CD14-positive monocyte (primary cell): ENCODE data around the gene CIP2A. TPM values are rescaled to one million over a fixed set of nuclear protein-coding genes. Genes with fewer than 3 reads are reported as not detected.

Experiments
- DNase-seq, 3 donors: peaks; one replicate each; pipeline ENCODE4 v3.0.0-alpha.2; 2011 to 2022
- H2AFZ ChIP-seq: 2 replicates; pipeline ENCODE4 v1.6.0; 2012; ENCODE audit warnings: mild to moderate bottlenecking, low read depth, low read length, inconsistent platforms; ENCODE audit not compliant: insufficient read depth, poor library complexity, severe bottlenecking
- H3K27ac ChIP-seq, 2 donors: 1 replicate in 1 of 2; 2 replicates in 1 of 2; pipeline ENCODE4 v1.5.1; 2012 to 2013; ENCODE audit warnings: low read length in 2 of 2, control low read depth in 1 of 2, inconsistent platforms in 1 of 2, low read depth in 1 of 2, mild to moderate bottlenecking in 1 of 2
- H3K27me3 ChIP-seq, 2 donors: one replicate each; pipeline versions ENCODE4 v1.6.0 to v1.6.1; 2011 to 2013; ENCODE audit warnings: low read length in 2 of 2; ENCODE audit not compliant: control insufficient read depth in 2 of 2, insufficient read depth in 2 of 2
- H3K36me3 ChIP-seq, 2 donors: replicated peaks in 1 of 2; 1 replicate in 1 of 2; 2 replicates in 1 of 2; pipeline versions ENCODE4 v1.5.1 to v1.6.1; 2012 to 2013; ENCODE audit warnings: low read length in 2 of 2, control low read depth in 1 of 2, inconsistent platforms in 1 of 2, mild to moderate bottlenecking in 1 of 2; ENCODE audit not compliant: insufficient read depth in 2 of 2, control insufficient read depth in 1 of 2
- H3K4me1 ChIP-seq, 2 donors: 1 replicate in 1 of 2; 2 replicates in 1 of 2; pipeline versions ENCODE4 v1.5.1 to v1.6.1; 2012 to 2013; ENCODE audit warnings: low read length in 2 of 2, control low read depth in 1 of 2, inconsistent platforms in 1 of 2, mild to moderate bottlenecking in 1 of 2, moderate library complexity in 1 of 2; ENCODE audit not compliant: insufficient read depth in 2 of 2, control insufficient read depth in 1 of 2
- H3K4me2 ChIP-seq: replicated peaks from 2 replicates; pipeline ENCODE3; 2012; ENCODE audit warnings: low read length, moderate library complexity, mild to moderate bottlenecking; ENCODE audit not compliant: poor library complexity, severe bottlenecking; ENCODE audit errors: extremely low read depth
- H3K4me3 ChIP-seq, 3 experiments: fragments of 200-600 bp in 1 of 3; sonication (generic) in 1 of 3; replicated peaks in 1 of 3; 1 replicate in 2 of 3; 2 replicates in 1 of 3; pipeline ENCODE4 v1.5.1; 2011 to 2013; ENCODE audit warnings: low read length in 3 of 3, mild to moderate bottlenecking in 3 of 3, control low read depth in 2 of 3, low read depth in 2 of 3, inconsistent platforms in 1 of 3, moderate library complexity in 1 of 3
- H3K79me2 ChIP-seq: 2 replicates; pipeline ENCODE4 v1.6.0; 2012; ENCODE audit warnings: mild to moderate bottlenecking, control low read depth, inconsistent platforms, low read length, moderate library complexity; ENCODE audit not compliant: insufficient read depth
- H3K9ac ChIP-seq: 2 replicates; pipeline ENCODE4 v1.6.0; 2017; ENCODE audit warnings: low read length, mild to moderate bottlenecking; ENCODE audit not compliant: insufficient read depth, poor library complexity, severe bottlenecking
- H3K9me3 ChIP-seq, 2 donors: replicated peaks in 1 of 2; 1 replicate in 1 of 2; 2 replicates in 1 of 2; pipeline versions ENCODE4 v1.5.1 to v1.6.1; 2012 to 2013; ENCODE audit warnings: low read length in 2 of 2, control low read depth in 1 of 2; ENCODE audit not compliant: control insufficient read depth in 1 of 2, insufficient read depth in 1 of 2
- H4K20me1 ChIP-seq: 2 replicates; pipeline ENCODE4 v1.6.0; 2012; ENCODE audit warnings: mild to moderate bottlenecking, low read length, control low read depth, moderate library complexity; ENCODE audit not compliant: insufficient read depth
- H3K27ac Mint-ChIP-seq, 7 donors: one replicate each; pipeline ENCODE4 v1.8.0; 2020; ENCODE audit warnings: mild to moderate bottlenecking in 7 of 7, mixed read lengths in 7 of 7, moderate library complexity in 6 of 7, inconsistent platforms in 2 of 7
- H3K27me3 Mint-ChIP-seq, 3 donors: one replicate each; pipeline ENCODE4 v1.8.0; 2021 to 2022; ENCODE audit warnings: low read depth in 3 of 3, mild to moderate bottlenecking in 3 of 3, mixed read lengths in 3 of 3, moderate library complexity in 3 of 3, inconsistent platforms in 1 of 3
- H3K36me3 Mint-ChIP-seq, 2 donors: one replicate each; pipeline ENCODE4 v1.8.0; 2020; ENCODE audit warnings: mixed read lengths in 2 of 2, inconsistent platforms in 1 of 2, mild to moderate bottlenecking in 1 of 2
- H3K4me1 Mint-ChIP-seq: one replicate; pipeline ENCODE4 v1.8.0; 2020; ENCODE audit warnings: mild to moderate bottlenecking, mixed read lengths
- H3K4me3 Mint-ChIP-seq, 2 donors: one replicate each; pipeline ENCODE4 v1.8.0; 2020; ENCODE audit warnings: mild to moderate bottlenecking in 2 of 2, mixed read lengths in 2 of 2, moderate library complexity in 1 of 2
- H3K9me3 Mint-ChIP-seq, 7 donors: one replicate each; pipeline ENCODE4 v1.8.0; 2020 to 2022; ENCODE audit warnings: mixed read lengths in 7 of 7, mild to moderate bottlenecking in 6 of 7, moderate library complexity in 6 of 7, inconsistent platforms in 2 of 7
- WGBS: methylation state at CpG from one replicate; pipeline ENCODE4 v1.1.5; 2013; ENCODE audit warnings: missing lambda C conversion rate; ENCODE audit not compliant: insufficient coverage; 5-methylcytosine and 5-hydroxymethylcytosine counted together
- intact Hi-C, 2 donors: fragments of 100-400 bp; cut with micrococcal nuclease; formaldehyde crosslinking; loops; one replicate each; pipeline versions ENCODE4 v1.15.0 to v1.15.1; 2023
- polyA minus RNA-seq: library from RNA; depleted of rRNA, polyadenylated mRNA; stranded (reverse); fragments of >200 nt; gene quantifications from 2 replicates; pipeline ENCODE4 v1.2.3, GENCODE V29; 2012
- polyA plus RNA-seq, 3 donors: library from polyadenylated mRNA; depleted of rRNA in 1 of 3; unstranded in 2 of 3; stranded (reverse) in 1 of 3; fragments of 300-500 nt in 2 of 3; fragments of >200 nt in 1 of 3; fragmentation: Illumina TruSeq in 2 of 3; gene quantifications; 1 replicate in 2 of 3; 2 replicates in 1 of 3; pipeline ENCODE4 v1.2.3, GENCODE V29; 2012 to 2021
- total RNA-seq, 12 experiments: library from RNA in 1 of 12; stranded (reverse) in 1 of 12; fragments of 120-200 nt in 1 of 12; gene quantifications; one replicate each; pipeline ENCODE4 v1.2.4 and lab custom pipeline; 2013 to 2026; ENCODE audit warnings: mixed read lengths in 6 of 12, inconsistent platforms in 1 of 12
- TF ChIP-seq, protein P1 (sequence below): fragments of 200-600 bp; IDR thresholded peaks from one replicate; pipeline ENCODE4 v1.8.0; 2022; ENCODE audit warnings: antibody characterized with exemption, mild to moderate bottlenecking

CIP2A gene
- total RNA-seq (2013), result 5.0 TPM
- 1 to 10 TPM in 2 of 3 donors, under 1 TPM in 1; 0.57 to 5.0 (median 1.3) TPM for polyA plus RNA-seq
- 2.2 and 7.7 TPM in 2 replicates for polyA minus RNA-seq
- 3.0 to 13.1 (median 6.6) reads per million in 11 experiments for total RNA-seq (lab: John Stamatoyannopoulos, UW)

DNA sequence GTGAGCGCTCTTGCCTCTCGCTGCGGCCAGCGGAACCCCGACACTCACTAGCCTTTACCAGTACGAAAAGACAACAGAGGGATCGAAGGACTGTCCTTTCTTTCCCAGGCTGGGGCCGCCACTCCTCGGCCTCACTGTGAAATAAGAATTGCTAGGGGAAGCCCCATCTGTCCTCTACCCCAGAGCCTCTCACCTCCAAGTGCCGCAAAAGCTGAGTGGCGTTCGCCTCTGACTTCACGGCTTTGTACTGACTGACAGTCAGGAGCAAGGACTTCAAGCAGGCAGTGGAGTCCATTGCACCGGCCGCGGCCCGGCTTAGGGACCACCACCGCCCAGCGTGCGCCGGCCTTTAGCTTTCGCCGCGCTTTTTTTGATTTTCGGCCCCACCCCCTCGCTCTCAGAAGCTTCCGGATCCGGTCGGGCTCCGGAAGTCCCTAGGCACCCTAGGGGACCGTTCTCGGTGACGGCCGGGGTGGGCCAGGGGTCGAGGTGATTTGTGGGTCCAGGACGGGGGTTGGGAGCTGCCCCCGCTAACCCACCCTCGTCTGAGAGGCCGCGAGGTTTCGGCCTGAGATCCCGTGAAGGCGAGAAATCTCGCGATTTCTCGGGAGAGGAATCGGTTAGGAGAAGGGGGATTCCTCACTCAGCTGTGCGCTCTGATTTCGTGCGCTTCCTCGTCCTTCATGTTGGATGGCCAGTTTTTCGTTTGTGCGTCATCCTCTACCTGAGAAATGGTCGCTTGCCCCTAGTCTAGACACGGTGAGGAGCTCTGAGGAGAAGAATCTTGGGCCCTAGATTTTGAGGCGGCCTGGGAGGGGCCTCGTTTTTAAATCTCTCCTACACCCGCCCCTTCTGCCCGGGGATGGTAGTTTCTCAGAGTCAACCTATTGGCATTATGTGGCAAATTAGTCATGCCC lies at the start of gene CIP2A, which contains the start of gene DZIP3:
Gene CIP2A (minus strand): TSS at position 358 of the 917 bp plus-strand sequence. CDS start 63 bp downstream, at position 295.
Gene DZIP3 (plus strand): TSS at position 642 of the 917 bp plus-strand sequence. CDS start 15,685 bp downstream, outside the sequence.
- WGBS, result 0% methylated on average over 51 of the region's 59 CpGs
- Histone ChIP-seq H3K36me3 (peaks cover 3 to 6% of the 10 kb centered on the region in 2 donors), H3K4me1 (peaks cover 20 to 27% of the 10 kb centered on the region in 2 donors), H3K79me2 (peaks cover 60% of the 10 kb centered on the region), H4K20me1 (no peaks in the 10 kb centered on the region), H3K9ac (peak within 1 kb of the TSS; percentile 98), H3K4me2 (peak within 1 kb of the TSS; percentile 94), H3K27ac (peak within 1 kb of the TSS; percentile 91 to 97), H3K4me3 (peak within 1 kb of the TSS; percentile 68 to 96 (median 92)), H2AFZ (peak within 1 kb of the TSS; percentile 95), H3K27me3 (no peaks in the 10 kb centered on the region), H3K9me3 (no peaks in the 10 kb centered on the region)
- Mint-ChIP-seq H3K27ac (peak within 1 kb of the TSS; percentile 97 to 100 (median 99)), H3K36me3 (peaks cover 7 to 9% of the 10 kb centered on the region in 2 donors), H3K9me3 (no peaks in the 10 kb centered on the region), H3K4me1 (peaks cover 30% of the 10 kb centered on the region), H3K4me3 (peak within 1 kb of the TSS; percentile 96 to 99), H3K27me3 (peaks cover 0 to 1% (median 0%) of the 10 kb centered on the region in 3 donors)
- TF ChIP-seq, protein P1, sequence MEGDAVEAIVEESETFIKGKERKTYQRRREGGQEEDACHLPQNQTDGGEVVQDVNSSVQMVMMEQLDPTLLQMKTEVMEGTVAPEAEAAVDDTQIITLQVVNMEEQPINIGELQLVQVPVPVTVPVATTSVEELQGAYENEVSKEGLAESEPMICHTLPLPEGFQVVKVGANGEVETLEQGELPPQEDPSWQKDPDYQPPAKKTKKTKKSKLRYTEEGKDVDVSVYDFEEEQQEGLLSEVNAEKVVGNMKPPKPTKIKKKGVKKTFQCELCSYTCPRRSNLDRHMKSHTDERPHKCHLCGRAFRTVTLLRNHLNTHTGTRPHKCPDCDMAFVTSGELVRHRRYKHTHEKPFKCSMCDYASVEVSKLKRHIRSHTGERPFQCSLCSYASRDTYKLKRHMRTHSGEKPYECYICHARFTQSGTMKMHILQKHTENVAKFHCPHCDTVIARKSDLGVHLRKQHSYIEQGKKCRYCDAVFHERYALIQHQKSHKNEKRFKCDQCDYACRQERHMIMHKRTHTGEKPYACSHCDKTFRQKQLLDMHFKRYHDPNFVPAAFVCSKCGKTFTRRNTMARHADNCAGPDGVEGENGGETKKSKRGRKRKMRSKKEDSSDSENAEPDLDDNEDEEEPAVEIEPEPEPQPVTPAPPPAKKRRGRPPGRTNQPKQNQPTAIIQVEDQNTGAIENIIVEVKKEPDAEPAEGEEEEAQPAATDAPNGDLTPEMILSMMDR, result no peak
- DNase-seq, result peak; percentile 81 to 90 (median 82)
- intact Hi-C loops, result loop anchor here in 1 of 2 donors (10.0 kb wide), 1 partner anchor 365 kb away; the partner anchor contains the start of gene IFT57

DNA sequence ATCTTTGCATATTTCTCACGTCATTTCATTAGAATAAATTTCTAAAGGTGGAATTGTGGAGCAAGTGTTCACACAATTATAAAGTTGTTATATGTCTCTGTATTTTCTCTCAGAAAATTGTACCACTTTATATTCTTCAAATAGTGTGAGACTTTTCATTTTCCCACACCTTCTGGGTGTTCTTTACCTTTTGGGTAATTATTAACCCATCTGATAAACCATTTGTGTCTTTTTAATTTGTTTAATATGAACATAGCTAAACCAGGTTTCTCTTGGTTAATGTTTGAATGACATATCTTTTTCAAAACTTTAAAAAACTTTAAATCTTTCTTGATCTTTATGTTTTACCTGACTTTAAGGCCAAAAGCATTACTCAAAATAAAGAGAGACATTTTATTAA lies 40.7 kb upstream of the CIP2A start:
- H3K36me3 ChIP-seq, result no peaks in the 10 kb centered on the region
- DNase-seq, result no peak
- Mint-ChIP-seq H3K27ac (no peak overlapping the region), H3K36me3 (peaks cover 0 to 3% of the 10 kb centered on the region in 2 donors), H3K4me3 (no peak overlapping the region), H3K9me3 (no peaks in the 10 kb centered on the region), H3K4me1 (peaks cover 4% of the 10 kb centered on the region), H3K27me3 (peaks cover 0 to 1% (median 0%) of the 10 kb centered on the region in 3 donors)
- no peak overlapping the region for H3K9ac ChIP-seq
- H2AFZ ChIP-seq, result no peak overlapping the region
- intact Hi-C loops, result no loop called here
- no peak overlapping the region for H3K4me3 ChIP-seq
- TF ChIP-seq, protein P1, result no peak
- H3K4me1 ChIP-seq, result no peaks in the 10 kb centered on the region
- H3K79me2 ChIP-seq, result no peaks in the 10 kb centered on the region
- H4K20me1 ChIP-seq, result no peaks in the 10 kb centered on the region
- no peak overlapping the region for H3K4me2 ChIP-seq
- WGBS, result no CpG with 5 or more reads among the region's 1 CpG
- no peaks in the 10 kb centered on the region for H3K9me3 ChIP-seq
- no peak overlapping the region for H3K27ac ChIP-seq
- H3K27me3 ChIP-seq, result no peaks in the 10 kb centered on the region
